MM.1S (cell line): ENCODE data around the gene PTPRG.

Experiments used
- EZH2 ChIP-seq: fragments of 300-600 bp; sonication (generic); optimal IDR thresholded peaks from 2 replicates; pipeline ENCODE3; 2017; ENCODE audit warnings: low read depth, mild to moderate bottlenecking, antibody characterized with exemption, low read length, mixed read lengths
- EZH2phosphoT487 ChIP-seq: fragments of 300-600 bp; sonication (generic); IDR thresholded peaks from 2 replicates; pipeline ENCODE4 v1.6.1; 2018; ENCODE audit warnings: antibody characterized with exemption, low read length
- TF ChIP-seq, protein P1 (sequence below): fragments of 300-600 bp; sonication (generic); IDR thresholded peaks from 2 replicates; pipeline ENCODE4 v1.5.1; 2016; ENCODE audit warnings: antibody characterized with exemption, low read length, mixed read lengths

DNA sequence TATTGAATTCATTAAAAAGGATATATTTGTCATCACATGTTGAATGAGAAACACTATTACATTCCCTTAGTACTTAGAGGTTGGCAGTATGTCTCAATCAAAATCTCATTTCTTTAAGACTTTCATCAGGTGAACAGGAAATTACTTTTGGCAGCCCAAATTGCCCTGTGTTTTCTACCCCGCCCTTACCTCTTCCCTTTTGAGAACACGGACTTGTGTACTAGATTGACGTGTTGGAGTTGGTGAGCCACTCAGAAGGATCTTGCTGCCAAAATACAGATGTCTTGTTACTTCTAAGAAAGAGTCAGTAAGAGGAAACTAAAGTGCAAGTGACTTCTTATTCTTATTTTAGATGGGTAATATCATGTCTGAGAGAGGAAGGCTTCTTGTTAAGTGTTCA is 425.1 kb downstream of the PTPRG start:
- TF ChIP-seq, protein P1, sequence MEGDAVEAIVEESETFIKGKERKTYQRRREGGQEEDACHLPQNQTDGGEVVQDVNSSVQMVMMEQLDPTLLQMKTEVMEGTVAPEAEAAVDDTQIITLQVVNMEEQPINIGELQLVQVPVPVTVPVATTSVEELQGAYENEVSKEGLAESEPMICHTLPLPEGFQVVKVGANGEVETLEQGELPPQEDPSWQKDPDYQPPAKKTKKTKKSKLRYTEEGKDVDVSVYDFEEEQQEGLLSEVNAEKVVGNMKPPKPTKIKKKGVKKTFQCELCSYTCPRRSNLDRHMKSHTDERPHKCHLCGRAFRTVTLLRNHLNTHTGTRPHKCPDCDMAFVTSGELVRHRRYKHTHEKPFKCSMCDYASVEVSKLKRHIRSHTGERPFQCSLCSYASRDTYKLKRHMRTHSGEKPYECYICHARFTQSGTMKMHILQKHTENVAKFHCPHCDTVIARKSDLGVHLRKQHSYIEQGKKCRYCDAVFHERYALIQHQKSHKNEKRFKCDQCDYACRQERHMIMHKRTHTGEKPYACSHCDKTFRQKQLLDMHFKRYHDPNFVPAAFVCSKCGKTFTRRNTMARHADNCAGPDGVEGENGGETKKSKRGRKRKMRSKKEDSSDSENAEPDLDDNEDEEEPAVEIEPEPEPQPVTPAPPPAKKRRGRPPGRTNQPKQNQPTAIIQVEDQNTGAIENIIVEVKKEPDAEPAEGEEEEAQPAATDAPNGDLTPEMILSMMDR = no peak
- TF ChIP-seq EZH2 = no peak
- TF ChIP-seq EZH2phosphoT487 = no peak
